WTC11 (cell line): ENCODE measurements around the gene ASCC3. TPM values are rescaled to one million over a fixed set of nuclear protein-coding genes. Genes with fewer than 3 reads are reported as not detected.

ENCODE experiments used
- ATAC-seq: fragments of 200-7000 bp; cut with Tn5 transposase; 2 replicates; pipeline ENCODE4 v1.10.0; 2021; ENCODE audit warnings: mild to moderate bottlenecking, moderate library complexity
- CTCF ChIA-PET: fragments of 300-600 bp; sonication (Branson Sonifier 250); formaldehyde crosslinking; loops from one replicate; lab custom pipeline; 2021; ENCODE audit warnings: antibody characterized with exemption; lab: Charles Lee
- POLR2A ChIA-PET: fragments of 350-600 bp; sonication (Branson Sonifier 250); formaldehyde crosslinking; loops from one replicate; lab custom pipeline; 2021; ENCODE audit warnings: antibody characterized with exemption; lab: Charles Lee
- DNase-seq: peaks from one replicate; pipeline ENCODE4 v3.0.0; 2021; ENCODE audit warnings: low spot score
- H3K27ac Mint-ChIP-seq: 2 replicates; pipeline ENCODE4 v1.8.0; 2021; ENCODE audit warnings: mixed read lengths
- H3K27me3 Mint-ChIP-seq: 2 replicates; pipeline ENCODE4 v1.8.0; 2021; ENCODE audit warnings: low read depth, mild to moderate bottlenecking, moderate library complexity, mixed read lengths
- H3K36me3 Mint-ChIP-seq: 2 replicates; pipeline ENCODE4 v1.8.0; 2021; ENCODE audit warnings: mixed read lengths
- H3K4me1 Mint-ChIP-seq: 2 replicates; pipeline ENCODE4 v1.8.0; 2022; ENCODE audit warnings: mixed read lengths
- H3K4me3 Mint-ChIP-seq: 2 replicates; pipeline ENCODE4 v1.8.0; 2021; ENCODE audit warnings: mild to moderate bottlenecking, moderate library complexity, mixed read lengths
- H3K9me3 Mint-ChIP-seq: 2 replicates; pipeline ENCODE4 v1.8.0; 2021; ENCODE audit warnings: mixed read lengths
- CTCF ChIP-seq: fragments of 200-600 bp; IDR thresholded peaks from 2 replicates; pipeline ENCODE4 v1.8.0; 2022; ENCODE audit warnings: antibody characterized with exemption
- E2F5 ChIP-seq: sonication (generic); formaldehyde crosslinking; IDR thresholded peaks from 2 replicates; pipeline ENCODE4 v1.8.1; 2022; ENCODE audit warnings: mild to moderate bottlenecking, moderate library complexity, missing genetic modification reagents
- ETV6 ChIP-seq: sonication (generic); formaldehyde crosslinking; IDR thresholded peaks from 2 replicates; pipeline ENCODE4 v1.8.1; 2022; ENCODE audit warnings: mild to moderate bottlenecking, missing genetic modification reagents
- FOXK1 ChIP-seq: sonication (generic); formaldehyde crosslinking; IDR thresholded peaks from 2 replicates; pipeline ENCODE4 v1.8.0; 2022; ENCODE audit warnings: mild to moderate bottlenecking, moderate library complexity, missing genetic modification reagents
- FOXP1 ChIP-seq: sonication (generic); formaldehyde crosslinking; IDR thresholded peaks from 2 replicates; pipeline ENCODE4 v1.8.0; 2022; ENCODE audit warnings: missing genetic modification reagents, mild to moderate bottlenecking, moderate library complexity, borderline replicate concordance
- FOXP4 ChIP-seq: sonication (generic); formaldehyde crosslinking; IDR thresholded peaks from 2 replicates; pipeline ENCODE4 v1.8.0; 2022; ENCODE audit warnings: mild to moderate bottlenecking, missing genetic modification reagents
- GABPB1 ChIP-seq: sonication (generic); formaldehyde crosslinking; IDR thresholded peaks from 2 replicates; pipeline ENCODE4 v1.8.1; 2023; ENCODE audit warnings: mild to moderate bottlenecking, missing genetic modification reagents
- GRHL2 ChIP-seq: fragments of 250-450 bp; sonication (Bioruptor Pico); IDR thresholded peaks from 2 replicates; pipeline ENCODE4 v1.8.0; 2022; ENCODE audit warnings: mild to moderate bottlenecking, moderate library complexity; ENCODE audit not compliant: insufficient replicate concordance, severe bottlenecking
- HMGXB4 ChIP-seq: sonication (generic); formaldehyde crosslinking; IDR thresholded peaks from 2 replicates; pipeline ENCODE4 v1.8.1; 2023; ENCODE audit warnings: mild to moderate bottlenecking, moderate library complexity, missing genetic modification reagents
- NFE2L1 ChIP-seq: sonication (generic); formaldehyde crosslinking; IDR thresholded peaks from 2 replicates; pipeline ENCODE4 v1.8.1; 2023; ENCODE audit warnings: missing genetic modification reagents
- NR2C2 ChIP-seq: sonication (generic); formaldehyde crosslinking; IDR thresholded peaks from 2 replicates; pipeline ENCODE4 v1.8.0; 2022; ENCODE audit warnings: mild to moderate bottlenecking, missing genetic modification reagents
- PRRX2 ChIP-seq: fragments of 250-450 bp; sonication (Bioruptor Pico); IDR thresholded peaks from 2 replicates; pipeline ENCODE4 v1.8.0; 2021; ENCODE audit warnings: mild to moderate bottlenecking
- RELA ChIP-seq: sonication (generic); formaldehyde crosslinking; IDR thresholded peaks from 2 replicates; pipeline ENCODE4 v1.8.1; 2022; ENCODE audit warnings: missing genetic modification reagents, mild to moderate bottlenecking, borderline replicate concordance
- SMAD4 ChIP-seq: sonication (generic); formaldehyde crosslinking; IDR thresholded peaks from 2 replicates; pipeline ENCODE4 v1.8.0; 2022; ENCODE audit warnings: mild to moderate bottlenecking, missing genetic modification reagents
- TCF7 ChIP-seq: sonication (generic); formaldehyde crosslinking; IDR thresholded peaks from 2 replicates; pipeline ENCODE4 v1.8.0; 2022; ENCODE audit warnings: mild to moderate bottlenecking, low read depth, missing genetic modification reagents, moderate library complexity
- TEAD1 ChIP-seq: sonication (generic); formaldehyde crosslinking; IDR thresholded peaks from 2 replicates; pipeline ENCODE4 v1.8.0; 2022; ENCODE audit warnings: mild to moderate bottlenecking, missing genetic modification reagents
- ZBTB21 ChIP-seq: sonication (generic); formaldehyde crosslinking; IDR thresholded peaks from 2 replicates; pipeline ENCODE4 v1.8.1; 2023; ENCODE audit warnings: mild to moderate bottlenecking, missing genetic modification reagents, borderline replicate concordance
- ZNF121 ChIP-seq: sonication (generic); formaldehyde crosslinking; IDR thresholded peaks from 2 replicates; pipeline ENCODE4 v1.8.0; 2023; ENCODE audit warnings: missing genetic modification reagents
- total RNA-seq: library from RNA; stranded (reverse); gene quantifications from 3 replicates; pipeline ENCODE4 v1.2.3, GENCODE V29; 2021
- TF ChIP-seq, protein P1 (sequence below): sonication (generic); formaldehyde crosslinking; IDR thresholded peaks from 2 replicates; pipeline ENCODE4 v1.8.0; 2022; ENCODE audit warnings: missing genetic modification reagents
- TF ChIP-seq, protein P2 (sequence below): sonication (generic); formaldehyde crosslinking; conservative IDR thresholded peaks from 2 replicates; pipeline ENCODE4 v1.8.1; 2023; ENCODE audit warnings: mild to moderate bottlenecking, low read depth, missing genetic modification reagents, moderate library complexity

Gene ASCC3
- total RNA-seq, 1 experiment from 2014 or later, result 80.7 TPM

DNA sequence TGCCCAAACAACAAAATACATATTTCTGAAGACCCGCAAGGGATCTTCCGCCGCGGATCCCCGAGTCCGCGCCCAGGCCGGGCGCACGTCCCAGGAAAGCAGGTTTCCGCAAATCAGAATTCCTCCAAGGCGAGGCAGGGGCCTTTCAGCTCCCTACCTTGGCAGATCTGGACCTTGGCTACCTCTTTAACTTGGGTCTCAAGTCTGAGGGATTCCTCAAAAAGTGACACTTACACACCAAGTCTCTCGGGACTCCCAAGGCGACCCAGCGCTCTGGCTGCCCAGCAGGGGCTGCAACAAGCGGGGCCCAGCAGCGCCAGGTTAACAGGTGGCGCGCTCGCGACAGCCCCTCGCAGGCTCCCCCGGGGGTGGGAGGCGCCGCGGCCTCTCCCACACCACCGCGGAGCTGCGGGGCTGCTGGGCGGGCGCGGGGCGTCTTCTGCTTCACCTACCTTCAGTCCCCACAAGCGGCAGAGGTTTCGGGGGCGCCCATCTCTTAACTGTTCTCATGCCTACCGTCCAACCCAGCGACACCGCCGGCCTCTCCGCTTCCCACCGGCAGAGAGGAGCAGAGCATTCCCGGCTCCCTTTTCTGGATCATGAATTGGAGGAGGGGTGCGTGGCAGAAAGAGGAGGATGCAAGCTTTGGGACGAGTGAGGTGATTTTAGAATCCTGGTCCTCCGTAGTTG, 416.8 kb downstream of the ASCC3 start (continued):
- TF ChIP-seq, protein P1, sequence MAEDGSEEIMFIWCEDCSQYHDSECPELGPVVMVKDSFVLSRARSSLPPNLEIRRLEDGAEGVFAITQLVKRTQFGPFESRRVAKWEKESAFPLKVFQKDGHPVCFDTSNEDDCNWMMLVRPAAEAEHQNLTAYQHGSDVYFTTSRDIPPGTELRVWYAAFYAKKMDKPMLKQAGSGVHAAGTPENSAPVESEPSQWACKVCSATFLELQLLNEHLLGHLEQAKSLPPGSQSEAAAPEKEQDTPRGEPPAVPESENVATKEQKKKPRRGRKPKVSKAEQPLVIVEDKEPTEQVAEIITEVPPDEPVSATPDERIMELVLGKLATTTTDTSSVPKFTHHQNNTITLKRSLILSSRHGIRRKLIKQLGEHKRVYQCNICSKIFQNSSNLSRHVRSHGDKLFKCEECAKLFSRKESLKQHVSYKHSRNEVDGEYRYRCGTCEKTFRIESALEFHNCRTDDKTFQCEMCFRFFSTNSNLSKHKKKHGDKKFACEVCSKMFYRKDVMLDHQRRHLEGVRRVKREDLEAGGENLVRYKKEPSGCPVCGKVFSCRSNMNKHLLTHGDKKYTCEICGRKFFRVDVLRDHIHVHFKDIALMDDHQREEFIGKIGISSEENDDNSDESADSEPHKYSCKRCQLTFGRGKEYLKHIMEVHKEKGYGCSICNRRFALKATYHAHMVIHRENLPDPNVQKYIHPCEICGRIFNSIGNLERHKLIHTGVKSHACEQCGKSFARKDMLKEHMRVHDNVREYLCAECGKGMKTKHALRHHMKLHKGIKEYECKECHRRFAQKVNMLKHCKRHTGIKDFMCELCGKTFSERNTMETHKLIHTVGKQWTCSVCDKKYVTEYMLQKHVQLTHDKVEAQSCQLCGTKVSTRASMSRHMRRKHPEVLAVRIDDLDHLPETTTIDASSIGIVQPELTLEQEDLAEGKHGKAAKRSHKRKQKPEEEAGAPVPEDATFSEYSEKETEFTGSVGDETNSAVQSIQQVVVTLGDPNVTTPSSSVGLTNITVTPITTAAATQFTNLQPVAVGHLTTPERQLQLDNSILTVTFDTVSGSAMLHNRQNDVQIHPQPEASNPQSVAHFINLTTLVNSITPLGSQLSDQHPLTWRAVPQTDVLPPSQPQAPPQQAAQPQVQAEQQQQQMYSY (CRISPR knock-in tag), result no peak
- TF ChIP-seq TEAD1 (CRISPR knock-in tag), result no peak
- no peak for TF ChIP-seq GRHL2 (CRISPR knock-in tag)
- no peak for TF ChIP-seq FOXP4 (CRISPR knock-in tag)
- TF ChIP-seq HMGXB4 (CRISPR knock-in tag), result no peak
- TF ChIP-seq NR2C2 (CRISPR knock-in tag), result no peak

- peaks cover 65% of the 10 kb centered on the region for H3K4me1 Mint-ChIP-seq
- POLR2A ChIA-PET, result no interaction called here
- CTCF ChIA-PET, result interaction anchor here (0.8 to 3.6 kb wide), 5 partner anchors 7 to 357 kb away, joined by 3 to 15 read pairs (median 3); no protein-coding TSS in a partner anchor
- TF ChIP-seq FOXP1 (CRISPR knock-in tag) (no peak), NFE2L1 (CRISPR knock-in tag) (no peak), ZNF121 (CRISPR knock-in tag) (no peak), TCF7 (CRISPR knock-in tag) (no peak), SMAD4 (no peak), ETV6 (CRISPR knock-in tag) (no peak), FOXP4 (CRISPR knock-in tag) (no peak), E2F5 (CRISPR knock-in tag) (no peak), PRRX2 (CRISPR knock-in tag) (no peak), ZBTB21 (CRISPR knock-in tag) (no peak), FOXK1 (CRISPR knock-in tag) (no peak), GABPB1 (no peak), RELA (CRISPR knock-in tag) (no peak), CTCF (no peak)
- TF ChIP-seq, protein P2, sequence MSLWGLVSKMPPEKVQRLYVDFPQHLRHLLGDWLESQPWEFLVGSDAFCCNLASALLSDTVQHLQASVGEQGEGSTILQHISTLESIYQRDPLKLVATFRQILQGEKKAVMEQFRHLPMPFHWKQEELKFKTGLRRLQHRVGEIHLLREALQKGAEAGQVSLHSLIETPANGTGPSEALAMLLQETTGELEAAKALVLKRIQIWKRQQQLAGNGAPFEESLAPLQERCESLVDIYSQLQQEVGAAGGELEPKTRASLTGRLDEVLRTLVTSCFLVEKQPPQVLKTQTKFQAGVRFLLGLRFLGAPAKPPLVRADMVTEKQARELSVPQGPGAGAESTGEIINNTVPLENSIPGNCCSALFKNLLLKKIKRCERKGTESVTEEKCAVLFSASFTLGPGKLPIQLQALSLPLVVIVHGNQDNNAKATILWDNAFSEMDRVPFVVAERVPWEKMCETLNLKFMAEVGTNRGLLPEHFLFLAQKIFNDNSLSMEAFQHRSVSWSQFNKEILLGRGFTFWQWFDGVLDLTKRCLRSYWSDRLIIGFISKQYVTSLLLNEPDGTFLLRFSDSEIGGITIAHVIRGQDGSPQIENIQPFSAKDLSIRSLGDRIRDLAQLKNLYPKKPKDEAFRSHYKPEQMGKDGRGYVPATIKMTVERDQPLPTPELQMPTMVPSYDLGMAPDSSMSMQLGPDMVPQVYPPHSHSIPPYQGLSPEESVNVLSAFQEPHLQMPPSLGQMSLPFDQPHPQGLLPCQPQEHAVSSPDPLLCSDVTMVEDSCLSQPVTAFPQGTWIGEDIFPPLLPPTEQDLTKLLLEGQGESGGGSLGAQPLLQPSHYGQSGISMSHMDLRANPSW (CRISPR knock-in tag), result no peak
Observed at GRCh38 chr6:100463630-100464161, 417.4 kb downstream of the ASCC3 start.

More at GRCh38 chr6:100463630-100464161, 417.4 kb downstream of the ASCC3 start:
- ATAC-seq (no peak), DNase-seq (no peak)
- Mint-ChIP-seq H3K4me3 (peak overlapping the region; percentile 63), H3K36me3 (no peaks in the 10 kb centered on the region), H3K27me3 (no peaks in the 10 kb centered on the region; the same call in 1 of the 2 replicates), H3K9me3 (no peaks in the 10 kb centered on the region), H3K27ac (no peak overlapping the region)
